A549 treated with AZD9567 at 1 μM for 4 hours (cell line): ENCODE measurements around the gene LTB4R. TPM values are rescaled to one million over a fixed set of nuclear protein-coding genes. Genes with fewer than 3 reads are reported as not detected.

ENCODE experiments used
- total RNA-seq: library from RNA; stranded (reverse); fragments of 200-300 nt; extraction: Qiagen RNA extraction; gene quantifications from 5 replicates; pipeline ENCODE4 v1.2.3, GENCODE V29; 2022; ENCODE audit not compliant: insufficient read depth

Gene LTB4R
- total RNA-seq, result 5.7 to 9.1 TPM (median 7.6 TPM) in 5 replicates

DNA sequence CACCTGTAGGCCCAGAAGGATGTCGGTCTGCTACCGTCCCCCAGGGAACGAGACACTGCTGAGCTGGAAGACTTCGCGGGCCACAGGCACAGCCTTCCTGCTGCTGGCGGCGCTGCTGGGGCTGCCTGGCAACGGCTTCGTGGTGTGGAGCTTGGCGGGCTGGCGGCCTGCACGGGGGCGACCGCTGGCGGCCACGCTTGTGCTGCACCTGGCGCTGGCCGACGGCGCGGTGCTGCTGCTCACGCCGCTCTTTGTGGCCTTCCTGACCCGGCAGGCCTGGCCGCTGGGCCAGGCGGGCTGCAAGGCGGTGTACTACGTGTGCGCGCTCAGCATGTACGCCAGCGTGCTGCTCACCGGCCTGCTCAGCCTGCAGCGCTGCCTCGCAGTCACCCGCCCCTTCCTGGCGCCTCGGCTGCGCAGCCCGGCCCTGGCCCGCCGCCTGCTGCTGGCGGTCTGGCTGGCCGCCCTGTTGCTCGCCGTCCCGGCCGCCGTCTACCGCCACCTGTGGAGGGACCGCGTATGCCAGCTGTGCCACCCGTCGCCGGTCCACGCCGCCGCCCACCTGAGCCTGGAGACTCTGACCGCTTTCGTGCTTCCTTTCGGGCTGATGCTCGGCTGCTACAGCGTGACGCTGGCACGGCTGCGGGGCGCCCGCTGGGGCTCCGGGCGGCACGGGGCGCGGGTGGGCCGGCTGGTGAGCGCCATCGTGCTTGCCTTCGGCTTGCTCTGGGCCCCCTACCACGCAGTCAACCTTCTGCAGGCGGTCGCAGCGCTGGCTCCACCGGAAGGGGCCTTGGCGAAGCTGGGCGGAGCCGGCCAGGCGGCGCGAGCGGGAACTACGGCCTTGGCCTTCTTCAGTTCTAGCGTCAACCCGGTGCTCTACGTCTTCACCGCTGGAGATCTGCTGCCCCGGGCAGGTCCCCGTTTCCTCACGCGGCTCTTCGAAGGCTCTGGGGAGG is at the start of gene LTB4R:
Gene LTB4R (plus strand): TSS at position 857 of the 959 bp plus-strand sequence. CDS start 4,150 bp downstream, outside the sequence.

GRCh38 chr14:24262821-24263733 is 48.2 kb upstream of the LTB4R start, which contains the start of gene TGM1:
Gene TGM1, minus strand, starts transcription at chr14:24263177. Its CDS starts 825 bp downstream, at chr14:24262352.

DNA sequence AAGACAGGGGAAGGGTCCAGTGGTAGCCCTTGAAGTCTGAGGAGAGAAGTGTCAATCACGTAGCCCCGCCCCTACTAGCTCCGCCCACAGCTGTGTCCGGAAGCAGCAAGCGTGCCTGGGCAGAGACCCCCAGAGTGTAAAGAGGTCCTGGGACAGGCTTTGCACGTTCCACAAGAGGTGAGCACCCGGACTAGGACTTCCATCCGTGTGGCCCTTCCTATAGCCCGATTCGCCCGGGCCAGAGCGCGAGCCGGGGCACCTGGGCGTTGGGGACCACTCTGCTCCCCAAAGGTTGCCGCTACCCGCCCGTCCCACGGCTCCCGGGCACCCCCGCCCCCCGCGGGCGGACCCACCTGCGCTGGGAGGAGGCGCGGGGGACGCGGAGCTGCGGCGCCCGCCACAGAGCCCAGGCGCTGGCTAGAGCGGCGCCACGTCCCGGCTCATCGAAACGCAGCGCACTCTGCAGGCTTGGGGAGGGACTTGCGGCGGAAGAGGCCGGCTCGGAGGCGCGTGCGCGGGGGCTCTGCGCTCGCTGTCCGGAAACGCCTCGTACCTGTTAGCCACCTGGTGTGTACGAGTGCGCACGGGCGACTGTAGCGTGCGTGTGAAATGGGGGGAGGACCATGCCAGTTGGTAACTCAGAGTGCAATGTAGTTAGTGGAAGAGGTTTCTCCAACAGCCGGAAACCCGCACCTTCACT is 40.0 kb upstream of the LTB4R start, which contains the start of gene RABGGTA:
Gene RABGGTA (minus strand): TSS at position 464 of the 700 bp plus-strand sequence. CDS start 482 bp downstream, outside the sequence.

GRCh38 chr14:24299255-24300191 is 11.8 kb upstream of the LTB4R start, which contains the start of the genes DHRS1 and NOP9:
Gene DHRS1, minus strand, starts transcription at chr14:24299780. Its CDS starts 674 bp downstream, at chr14:24299106.
Gene NOP9, plus strand, starts transcription at chr14:24299850. Its CDS starts 105 bp downstream, at chr14:24299955.

GRCh38 chr14:24307575-24308341 is 3.5 kb upstream of the LTB4R start, which contains the start of gene CIDEB:
Gene CIDEB, minus strand, starts transcription at chr14:24307977. Its CDS starts 119 bp downstream, at chr14:24307858.

DNA sequence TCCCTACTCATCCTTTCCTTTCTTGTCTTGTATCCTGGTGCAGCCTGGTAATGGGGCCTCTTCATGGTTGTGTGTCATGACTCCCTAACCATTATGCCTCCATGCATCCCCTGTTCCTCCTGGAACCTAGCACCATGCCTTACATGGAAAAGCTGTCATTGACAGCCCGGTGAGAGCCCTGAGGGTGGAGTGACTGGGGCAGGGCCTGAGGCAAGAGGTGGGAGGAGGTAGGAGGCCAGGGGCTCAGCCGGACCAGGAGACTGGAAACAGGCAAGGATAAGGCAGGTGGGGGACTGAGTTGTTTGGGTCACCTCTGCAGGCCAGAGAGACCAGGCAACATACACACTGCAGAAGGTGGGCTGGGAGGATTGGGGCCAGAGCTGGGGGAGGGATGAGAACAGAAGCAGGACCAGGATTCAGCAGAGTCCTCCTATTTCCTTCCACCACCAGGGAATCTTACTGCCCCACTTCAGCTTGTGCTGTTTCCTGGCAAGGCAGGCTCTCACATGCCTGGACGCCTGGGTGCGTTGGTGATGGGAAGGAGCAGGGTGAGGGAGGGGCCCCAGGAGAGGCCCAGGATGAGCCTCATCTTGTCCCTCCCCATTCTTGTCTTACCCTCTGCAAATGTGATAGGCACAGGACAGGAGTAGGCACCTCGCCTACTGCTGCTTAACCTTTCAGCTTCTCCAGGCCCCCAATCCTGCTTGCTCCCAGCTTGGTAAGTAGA is 1.6 kb upstream of the LTB4R start, which contains the start of gene LTB4R2:
Gene LTB4R2 (plus strand): TSS at position 603 of the 727 bp plus-strand sequence. CDS start 525 bp downstream, outside the sequence.

GRCh38 chr14:24334431-24335291 is 23.4 kb downstream of the LTB4R start, which contains the start of gene ADCY4:
Gene ADCY4, minus strand, starts transcription at chr14:24335071. Its CDS starts 419 bp downstream, at chr14:24334652.

GRCh38 chr14:24339284-24340151 is 28.2 kb downstream of the LTB4R start, which contains the start of gene RIPK3:
Gene RIPK3, minus strand, starts transcription at chr14:24339991. Its CDS starts 165 bp downstream, at chr14:24339826.

Other genes starting within 250 kb of the LTB4R start
- gene CPNE6, start 239.9 kb upstream of the LTB4R start, total RNA-seq, result 0.03 to 0.11 TPM (median 0.05 TPM) in 3 of 5 replicates, not detected in the others
- gene PCK2, start 217.2 kb upstream of the LTB4R start, total RNA-seq, result 18.9 to 22.7 TPM (median 21.0 TPM) in 5 replicates
- gene DCAF11, start 196.7 kb upstream of the LTB4R start, total RNA-seq, result 19.7 to 29.9 TPM (median 20.1 TPM) in 5 replicates
- gene NRL, start 196.6 kb upstream of the LTB4R start, total RNA-seq, result 0.77 to 1.0 TPM (median 0.88 TPM) in 4 of 5 replicates, not detected in the other
- gene FITM1, start 180.8 kb upstream of the LTB4R start, total RNA-seq, result 0.09 to 0.11 TPM in 2 of 5 replicates, not detected in the others
- gene PSME1, start 175.3 kb upstream of the LTB4R start, total RNA-seq, result 157 to 178 TPM (median 167 TPM) in 5 replicates
- 47.3 to 67.1 TPM (median 62.0 TPM) in 5 replicates for gene EMC9, start 169.9 kb upstream of the LTB4R start, total RNA-seq
- gene PSME2, start 164.9 kb upstream of the LTB4R start, total RNA-seq, result 132 to 193 TPM (median 160 TPM) in 5 replicates
- 27.3 to 37.8 TPM (median 34.3 TPM) in 5 replicates for gene RNF31, start 164.0 kb upstream of the LTB4R start, total RNA-seq
- 9.1 to 15.9 TPM (median 13.6 TPM) in 5 replicates for gene IRF9, start 150.2 kb upstream of the LTB4R start, total RNA-seq
- gene REC8, start 139.4 kb upstream of the LTB4R start, total RNA-seq, result 3.3 to 6.0 TPM (median 4.0 TPM) in 5 replicates
- gene IPO4, start 122.7 kb upstream of the LTB4R start, total RNA-seq, result 73.9 to 90.6 TPM (median 84.9 TPM) in 5 replicates
- gene TM9SF1, start 116.1 kb upstream of the LTB4R start, total RNA-seq, result 56.1 to 71.9 TPM (median 59.3 TPM) in 5 replicates
- gene TSSK4, start 105.8 kb upstream of the LTB4R start, total RNA-seq, result not detected in 5 replicates
- gene CHMP4A, start 98.0 kb upstream of the LTB4R start, total RNA-seq, result 77.6 to 89.1 TPM (median 81.5 TPM) in 5 replicates
- 20.7 to 31.9 TPM (median 29.7 TPM) in 5 replicates for gene MDP1, start 95.4 kb upstream of the LTB4R start, total RNA-seq
- gene NEDD8, start 79.1 kb upstream of the LTB4R start, total RNA-seq, result 348 to 468 TPM (median 465 TPM) in 5 replicates
- 53.0 to 75.8 TPM (median 56.4 TPM) in 5 replicates for gene GMPR2, start 78.6 kb upstream of the LTB4R start, total RNA-seq
- 32.1 to 39.8 TPM (median 39.2 TPM) in 5 replicates for gene TINF2, start 68.9 kb upstream of the LTB4R start, total RNA-seq
- 0.66 to 1.5 TPM (median 1.0 TPM) in 4 of 5 replicates, not detected in the other for gene TGM1, start 48.3 kb upstream of the LTB4R start, total RNA-seq
- gene RABGGTA, start 39.9 kb upstream of the LTB4R start, total RNA-seq, result 15.3 to 23.4 TPM (median 16.9 TPM) in 5 replicates
- 9.7 to 13.7 TPM (median 12.1 TPM) in 5 replicates for gene DHRS1, start 11.7 kb upstream of the LTB4R start, total RNA-seq
- 14.4 to 18.4 TPM (median 16.9 TPM) in 5 replicates for gene NOP9, start 11.7 kb upstream of the LTB4R start, total RNA-seq
- 0.09 to 0.51 TPM (median 0.32 TPM) in 4 of 5 replicates, not detected in the other for gene CIDEB, start 3.5 kb upstream of the LTB4R start, total RNA-seq
- gene LTB4R2, start 1.4 kb upstream of the LTB4R start, total RNA-seq, result 5.2 to 8.2 TPM (median 6.0 TPM) in 4 of 5 replicates, not detected in the other
- not detected in 5 replicates for gene ADCY4, start 23.6 kb downstream of the LTB4R start, total RNA-seq
- not detected in 5 replicates for gene RIPK3, start 28.5 kb downstream of the LTB4R start, total RNA-seq
- gene NFATC4, start 56.7 kb downstream of the LTB4R start, total RNA-seq, result 0.05 to 0.45 TPM (median 0.20 TPM) in 4 of 5 replicates, not detected in the other
- gene NYNRIN, start 87.5 kb downstream of the LTB4R start, total RNA-seq, result 0.15 to 0.26 TPM (median 0.16 TPM) in 4 of 5 replicates, not detected in the other
- 1.0 to 3.9 TPM (median 1.3 TPM) in 5 replicates for gene CBLN3, start 118.2 kb downstream of the LTB4R start, total RNA-seq
- gene KHNYN, start 118.5 kb downstream of the LTB4R start, total RNA-seq, result 22.1 to 29.0 TPM (median 27.5 TPM) in 5 replicates
- gene SDR39U1, start 131.3 kb downstream of the LTB4R start, total RNA-seq, result 42.3 to 51.1 TPM (median 50.2 TPM) in 5 replicates
- not detected in 5 replicates for gene CMA1, start 196.8 kb downstream of the LTB4R start, total RNA-seq